IMR-90 (cell line): ENCODE data around the gene ANKS3. TPM values are rescaled to one million over a fixed set of nuclear protein-coding genes. Genes with fewer than 3 reads are reported as not detected.
A peak's percentile ranks its signal among the peaks of the same experiment; 100 is the strongest.

ENCODE experiments used
- ATAC-seq: fragments of 200-7000 bp; cut with Tn5 transposase; 2 replicates; pipeline ENCODE4 v1.9.1; 2020; ENCODE audit warnings: low read depth, mild to moderate bottlenecking, moderate library complexity
- BruUV-seq: library from RNA; stranded (reverse); fragments of 400-500 nt; replicated peaks from 2 replicates; lab custom pipeline; 2021; lab: Mats Ljungman, UMichigan
- CTCF ChIA-PET: fragments of 300-600 bp; formaldehyde crosslinking; extraction: SDS; loops from one replicate; lab custom pipeline; 2021; ENCODE audit warnings: antibody characterized with exemption; lab: Yijun Ruan, JAX
- POLR2A ChIA-PET: fragments of 300-600 bp; sonication (Branson Sonifier 250); formaldehyde crosslinking; loops from one replicate; lab custom pipeline; 2022; ENCODE audit warnings: antibody characterized with exemption; ENCODE audit not compliant: unreplicated experiment; lab: Charles Lee
- DNase-seq: peaks from one replicate; pipeline ENCODE4 v3.0.0; 2013
- H2AFZ ChIP-seq: replicated peaks from 2 replicates; pipeline ENCODE3; 2013; ENCODE audit warnings: low read length, mild to moderate bottlenecking; ENCODE audit not compliant: poor library complexity
- H2AK5ac ChIP-seq: 2 replicates; pipeline ENCODE4 v1.6.1; 2013; ENCODE audit warnings: low read depth, low read length, inconsistent platforms
- H2AK9ac ChIP-seq: replicated peaks from 2 replicates; pipeline ENCODE3; 2013; ENCODE audit warnings: mild to moderate bottlenecking, low read depth, low read length, moderate library complexity; ENCODE audit not compliant: poor library complexity
- H2BK120ac ChIP-seq: 2 replicates; pipeline ENCODE4 v1.6.1; 2013; ENCODE audit warnings: low read depth, low read length, inconsistent platforms
- H2BK15ac ChIP-seq: 3 replicates; pipeline ENCODE4 v1.6.1; 2013; ENCODE audit warnings: low read depth, low read length, inconsistent platforms
- H2BK20ac ChIP-seq: 2 replicates; pipeline ENCODE4 v1.6.1; 2013; ENCODE audit warnings: low read depth, mild to moderate bottlenecking, inconsistent platforms, low read length, moderate library complexity
- H2BK5ac ChIP-seq: 2 replicates; pipeline ENCODE4 v1.6.1; 2013; ENCODE audit warnings: mild to moderate bottlenecking, low read depth, low read length, inconsistent platforms; ENCODE audit not compliant: poor library complexity, severe bottlenecking
- H3K14ac ChIP-seq: replicated peaks from 2 replicates; pipeline ENCODE4 v1.6.1; 2013; ENCODE audit warnings: low read depth, low read length, inconsistent platforms
- H3K18ac ChIP-seq: 2 replicates; pipeline ENCODE4 v1.6.1; 2013; ENCODE audit warnings: low read depth, low read length, control low read depth
- H3K23ac ChIP-seq: 2 replicates; pipeline ENCODE4 v1.6.1; 2013; ENCODE audit warnings: low read depth, low read length, inconsistent platforms
- H3K27ac ChIP-seq: 2 replicates; pipeline ENCODE4 v1.5.1; 2013; ENCODE audit warnings: mild to moderate bottlenecking, control low read depth, low read length; ENCODE audit not compliant: insufficient read depth
- H3K27me3 ChIP-seq: 2 replicates; pipeline ENCODE4 v1.6.1; 2013; ENCODE audit warnings: low read length; ENCODE audit not compliant: control insufficient read depth, insufficient read depth
- H3K36me3 ChIP-seq: 2 replicates; pipeline ENCODE4 v1.6.1; 2013; ENCODE audit warnings: low read length, mixed read lengths; ENCODE audit not compliant: control insufficient read depth, insufficient read depth
- H3K4ac ChIP-seq: 2 replicates; pipeline ENCODE4 v1.6.1; 2013; ENCODE audit warnings: low read depth, low read length, inconsistent platforms
- H3K4me1 ChIP-seq: 2 replicates; pipeline ENCODE4 v1.6.1; 2013; ENCODE audit warnings: low read length, mixed read lengths; ENCODE audit not compliant: control insufficient read depth, insufficient read depth
- H3K4me2 ChIP-seq: 2 replicates; pipeline ENCODE4 v1.6.1; 2013; ENCODE audit warnings: low read depth, mild to moderate bottlenecking, control low read depth, low read length, moderate library complexity
- H3K4me3 ChIP-seq: 2 replicates; pipeline ENCODE4 v1.5.1; 2013; ENCODE audit warnings: low read depth, mild to moderate bottlenecking, control low read depth, low read length, moderate library complexity; ENCODE audit not compliant: insufficient read depth
- H3K56ac ChIP-seq: 2 replicates; pipeline ENCODE4 v1.6.1; 2013; ENCODE audit warnings: low read length, inconsistent platforms; ENCODE audit not compliant: insufficient read depth; ENCODE audit errors: extremely low read depth
- H3K79me1 ChIP-seq, 2 experiments: 2 replicates each; pipeline ENCODE4 v1.6.1; 2013; ENCODE audit warnings: low read length in 2 of 2, inconsistent platforms in 1 of 2, low read depth in 1 of 2
- H3K9ac ChIP-seq: 2 replicates; pipeline ENCODE4 v1.6.1; 2013; ENCODE audit warnings: low read depth, low read length, control low read depth
- H3K9me1 ChIP-seq: 2 replicates; pipeline ENCODE4 v1.6.1; 2013; ENCODE audit warnings: low read length, inconsistent platforms; ENCODE audit not compliant: insufficient read depth
- H3K9me3 ChIP-seq: 2 replicates; pipeline ENCODE4 v1.6.1; 2013; ENCODE audit warnings: low read length; ENCODE audit not compliant: control insufficient read depth, insufficient read depth
- H4K20me1 ChIP-seq: 2 replicates; pipeline ENCODE4 v1.6.1; 2013; ENCODE audit warnings: low read length, inconsistent platforms; ENCODE audit not compliant: insufficient read depth
- H4K5ac ChIP-seq: 2 replicates; pipeline ENCODE4 v1.6.1; 2013; ENCODE audit warnings: mild to moderate bottlenecking, low read depth, low read length, control low read depth
- H4K8ac ChIP-seq, 2 experiments: 2 replicates each; pipeline ENCODE4 v1.6.1; 2013; ENCODE audit warnings: low read depth in 2 of 2, low read length in 2 of 2, control low read depth in 1 of 2, inconsistent platforms in 1 of 2
- H4K91ac ChIP-seq: 2 replicates; pipeline ENCODE4 v1.6.1; 2013; ENCODE audit warnings: low read depth, low read length, inconsistent platforms; ENCODE audit not compliant: insufficient read depth
- BHLHE40 ChIP-seq: fragments of 150-350 bp; IDR thresholded peaks from 2 replicates; pipeline ENCODE4 v1.6.1; 2016; ENCODE audit warnings: mild to moderate bottlenecking, low read depth, low read length
- WGBS, 2 experiments: methylation state at CpG; one replicate each; pipeline versions ENCODE4 v1.1.5 to v1.1.7; 2013; ENCODE audit warnings: missing lambda C conversion rate in 2 of 2; ENCODE audit not compliant: insufficient read length in 1 of 2; ENCODE audit errors: extremely low coverage in 2 of 2; 5-methylcytosine and 5-hydroxymethylcytosine counted together
- dilution Hi-C: fragments of 300-500 bp; cut with HindIII; formaldehyde crosslinking; loops from one replicate; pipeline ENCODE4 v1.14.3; 2018; ENCODE audit warnings: low sequenced_read_pairs; ENCODE audit not compliant: unreplicated experiment
- in situ Hi-C: fragments of 300-500 bp; cut with MboI; formaldehyde crosslinking; loops from 3 replicates; pipeline ENCODE4 v1.14.3; 2019; ENCODE audit warnings: low sequenced_read_pairs, inconsistent platforms, mixed read lengths
- intact Hi-C: fragments of 100-400 bp; cut with micrococcal nuclease; formaldehyde crosslinking; loops from 2 replicates; pipeline ENCODE4 v1.10.0; 2022
- polyA plus RNA-seq, 3 experiments: library from polyadenylated mRNA; depleted of rRNA; stranded (reverse); fragments of >200 nt; gene quantifications; 2 replicates each; pipeline ENCODE4 v1.2.3, GENCODE V29; 2012; ENCODE audit warnings: low replicate concordance in 1 of 3
- total RNA-seq: library from RNA; depleted of rRNA; stranded (reverse); fragments of >200 nt; gene quantifications from 2 replicates; pipeline ENCODE4 v1.2.3, GENCODE V29; 2012
- TF ChIP-seq, protein P1 (sequence below): fragments of 150-350 bp; IDR thresholded peaks from 2 replicates; pipeline ENCODE4 v1.6.1; 2016; ENCODE audit warnings: low read depth, mild to moderate bottlenecking, low read length, moderate library complexity, borderline replicate concordance
- TF ChIP-seq, protein P2 (sequence below): fragments of 150-350 bp; IDR thresholded peaks from 2 replicates; pipeline ENCODE4 v1.6.1; 2017; ENCODE audit warnings: mild to moderate bottlenecking, antibody characterized with exemption, low read length, low read depth

The ANKS3 gene
- total and polyA plus RNA-seq, 2 of the 4 experiments (the other 2 are of a cell fraction): 24.4 to 25.0 TPM

DNA sequence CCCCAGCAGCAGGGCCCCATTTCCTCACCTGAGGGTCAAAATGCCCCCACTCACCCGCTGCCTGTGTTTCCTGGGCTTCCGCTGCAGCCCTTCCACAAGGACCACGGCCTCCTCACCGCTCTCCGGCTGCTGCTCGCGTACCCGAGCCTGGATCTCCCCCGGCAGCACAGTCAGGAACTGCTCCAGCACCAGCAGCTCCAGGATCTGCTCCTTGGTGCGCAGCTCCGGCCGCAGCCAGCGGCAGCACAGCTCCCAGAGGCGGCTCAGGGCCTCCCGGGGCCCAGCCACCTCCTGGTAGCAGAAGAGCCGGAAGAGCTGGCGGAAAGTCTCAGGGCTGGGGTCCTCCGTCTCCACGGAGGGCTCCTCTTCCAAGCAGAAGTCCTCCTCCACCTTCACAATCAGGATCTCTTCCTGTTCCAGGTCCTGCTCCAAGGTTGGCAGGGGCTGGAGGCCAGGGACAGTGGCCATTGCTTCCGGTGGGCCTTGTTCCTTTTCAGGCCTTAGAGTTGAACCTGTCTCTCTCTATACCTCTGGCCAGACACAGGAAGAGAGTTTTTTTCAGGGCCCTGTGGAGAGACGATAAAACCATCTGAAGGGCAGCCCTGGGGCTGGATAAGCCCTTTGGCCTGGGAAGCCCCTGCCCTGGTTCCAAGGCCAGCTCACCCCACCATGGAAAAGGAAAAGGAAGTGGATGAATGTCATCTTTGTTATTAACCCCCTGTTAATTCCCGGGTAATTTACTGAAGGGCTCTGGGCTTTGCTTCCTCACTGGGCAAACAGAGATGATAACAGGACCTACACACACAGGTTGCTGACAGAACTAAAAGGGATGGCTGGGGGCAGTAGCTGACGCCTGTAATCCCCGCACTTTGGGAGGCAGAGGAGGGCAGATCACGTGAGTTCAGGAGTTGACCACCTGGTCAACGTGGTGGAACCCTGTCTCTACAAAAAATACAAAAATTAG is 31.7 kb upstream of the ANKS3 start:
- no peak overlapping the region for H3K56ac ChIP-seq
- WGBS, 2 experiments: 94% methylated on average over 12 of the region's 26 CpGs; no CpG with 5 or more reads in 1 of the 2 experiments
- no peak for ATAC-seq
- peak overlapping the region; percentile 76 for H3K9ac ChIP-seq
- ChIA-PET POLR2A (interaction anchor here (0.6 kb wide), 1 partner anchor 41 kb away, joined by 3 read pairs; no protein-coding TSS in a partner anchor), CTCF (no interaction called here)
- dilution Hi-C loops: no loop called here
- intact Hi-C loops: loop anchor here (2.0 to 5.0 kb wide), 2 partner anchors 31 to 37 kb away; partner anchors contain the start of genes ANKS3, DNAAF8 and ROGDI
- H3K9me3 ChIP-seq: no peaks in the 10 kb centered on the region
- H2BK5ac ChIP-seq: no peak overlapping the region
- H3K4ac ChIP-seq: peak overlapping the region; percentile 8; the same call in 1 of the 2 replicates
- no peaks in the 10 kb centered on the region for H3K27me3 ChIP-seq
- in situ Hi-C loops: loop anchor here (10.0 kb wide), 1 partner anchor 189 kb away; the partner anchor contains the start of gene SEC14L5
- H4K20me1 ChIP-seq: no peaks in the 10 kb centered on the region; the same call in 1 of the 2 replicates
- no TSS peak for BruUV-seq
- H3K9me1 ChIP-seq: peaks cover 6% of the 10 kb centered on the region
- no peak overlapping the region; the same call in 1 of the 2 replicates for H4K91ac ChIP-seq
- peak overlapping the region; percentile 17 for H2AK9ac ChIP-seq
- H3K27ac ChIP-seq: peak overlapping the region; percentile 75; the same call in 1 of the 2 replicates
- peak overlapping the region; percentile 88 for H3K4me3 ChIP-seq
- peaks cover 31% of the 10 kb centered on the region for H3K36me3 ChIP-seq
- H3K14ac ChIP-seq: no peak overlapping the region
- H3K18ac ChIP-seq: no peak overlapping the region
- H2AFZ ChIP-seq: no peak overlapping the region
- no peak overlapping the region for H4K5ac ChIP-seq
- H2BK20ac ChIP-seq: no peak overlapping the region
- H2BK120ac ChIP-seq: no peak overlapping the region
- H3K79me1 ChIP-seq: peaks cover 18 to 33% of the 10 kb centered on the region in 2 experiments; a peak in 3 of 4 replicates
- H2AK5ac ChIP-seq: peak overlapping the region; percentile 1
- H3K4me2 ChIP-seq: peak overlapping the region; percentile 82
- H3K23ac ChIP-seq: peak overlapping the region; percentile 82; the same call in 1 of the 2 replicates
- peaks cover 7% of the 10 kb centered on the region for H3K4me1 ChIP-seq
- no peak overlapping the region for H2BK15ac ChIP-seq
- TF ChIP-seq, protein P1, sequence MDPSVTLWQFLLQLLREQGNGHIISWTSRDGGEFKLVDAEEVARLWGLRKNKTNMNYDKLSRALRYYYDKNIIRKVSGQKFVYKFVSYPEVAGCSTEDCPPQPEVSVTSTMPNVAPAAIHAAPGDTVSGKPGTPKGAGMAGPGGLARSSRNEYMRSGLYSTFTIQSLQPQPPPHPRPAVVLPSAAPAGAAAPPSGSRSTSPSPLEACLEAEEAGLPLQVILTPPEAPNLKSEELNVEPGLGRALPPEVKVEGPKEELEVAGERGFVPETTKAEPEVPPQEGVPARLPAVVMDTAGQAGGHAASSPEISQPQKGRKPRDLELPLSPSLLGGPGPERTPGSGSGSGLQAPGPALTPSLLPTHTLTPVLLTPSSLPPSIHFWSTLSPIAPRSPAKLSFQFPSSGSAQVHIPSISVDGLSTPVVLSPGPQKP: no peak
- TF ChIP-seq, protein P2, sequence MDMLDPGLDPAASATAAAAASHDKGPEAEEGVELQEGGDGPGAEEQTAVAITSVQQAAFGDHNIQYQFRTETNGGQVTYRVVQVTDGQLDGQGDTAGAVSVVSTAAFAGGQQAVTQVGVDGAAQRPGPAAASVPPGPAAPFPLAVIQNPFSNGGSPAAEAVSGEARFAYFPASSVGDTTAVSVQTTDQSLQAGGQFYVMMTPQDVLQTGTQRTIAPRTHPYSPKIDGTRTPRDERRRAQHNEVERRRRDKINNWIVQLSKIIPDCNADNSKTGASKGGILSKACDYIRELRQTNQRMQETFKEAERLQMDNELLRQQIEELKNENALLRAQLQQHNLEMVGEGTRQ: 0 out of 2 replicates have a peak, but pooled peaks have one; percentile 21
- peak; percentile 31; the same call in 1 of the 2 replicates for TF ChIP-seq BHLHE40
- no peak for DNase-seq
- 0 out of 4 replicates have a peak overlapping the region, but pooled peaks of 1 of the 2 experiments have one; percentile 4 for H4K8ac ChIP-seq
